Eye (tissue), 1 donor: ENCODE measurements around the gene GIGYF2.

Experiments used
- DNase-seq: peaks from one replicate; pipeline ENCODE4 v3.0.0-alpha.2; 2015

The GIGYF2 gene

DNA sequence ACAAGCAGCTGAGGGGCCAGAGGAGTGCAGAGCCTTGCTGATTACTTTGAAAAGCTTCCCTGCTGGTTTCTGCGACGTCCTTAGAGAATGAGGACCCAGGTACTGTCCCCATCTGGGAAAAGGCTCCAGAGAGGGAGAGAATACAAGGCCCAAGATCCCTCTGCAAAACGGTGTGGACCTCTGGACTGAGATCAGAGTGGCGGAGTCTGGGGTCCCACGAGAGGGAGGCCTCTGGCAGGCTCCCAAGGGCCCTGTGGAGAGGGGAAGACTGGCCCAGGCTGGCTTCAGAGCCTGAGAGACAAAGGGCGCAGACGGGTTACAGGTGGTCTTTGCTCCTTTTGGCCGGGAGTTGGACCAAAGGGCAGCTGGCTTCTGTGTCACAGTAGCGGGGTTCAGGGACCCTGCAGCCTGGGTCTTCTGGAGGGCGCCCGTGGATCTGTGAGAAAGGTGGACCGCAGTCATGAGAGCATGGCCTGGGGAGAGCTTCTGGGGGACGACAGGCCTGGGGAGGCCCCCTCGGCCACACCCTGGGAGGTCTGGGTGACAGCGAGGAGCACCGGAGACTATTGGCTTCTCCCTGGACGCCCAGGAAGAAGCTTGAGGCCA, 173.7 kb downstream of the GIGYF2 start:
- DNase-seq = no peak

DNA sequence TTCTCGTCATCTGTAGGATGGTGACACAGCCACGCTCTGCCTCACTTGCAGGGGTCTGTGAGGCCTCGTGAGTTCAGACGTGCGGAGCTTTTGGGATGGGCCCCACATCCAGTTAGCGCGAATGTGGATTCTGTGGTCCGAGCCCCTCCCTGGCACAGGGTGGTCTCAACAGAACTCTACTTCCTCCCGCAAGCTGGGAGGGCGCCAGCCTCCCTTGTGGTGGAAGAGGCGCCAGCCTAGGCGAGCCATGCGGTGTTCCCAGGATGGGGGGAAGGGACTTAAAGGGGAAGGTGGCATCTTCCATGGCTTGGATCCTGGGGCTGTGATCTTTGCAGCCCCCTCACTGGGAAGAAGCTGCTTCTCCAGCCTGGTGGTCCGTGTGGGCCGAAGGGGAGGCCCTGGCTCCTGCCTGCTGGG, 174.3 kb downstream of the GIGYF2 start:
- DNase-seq = no peak

DNA sequence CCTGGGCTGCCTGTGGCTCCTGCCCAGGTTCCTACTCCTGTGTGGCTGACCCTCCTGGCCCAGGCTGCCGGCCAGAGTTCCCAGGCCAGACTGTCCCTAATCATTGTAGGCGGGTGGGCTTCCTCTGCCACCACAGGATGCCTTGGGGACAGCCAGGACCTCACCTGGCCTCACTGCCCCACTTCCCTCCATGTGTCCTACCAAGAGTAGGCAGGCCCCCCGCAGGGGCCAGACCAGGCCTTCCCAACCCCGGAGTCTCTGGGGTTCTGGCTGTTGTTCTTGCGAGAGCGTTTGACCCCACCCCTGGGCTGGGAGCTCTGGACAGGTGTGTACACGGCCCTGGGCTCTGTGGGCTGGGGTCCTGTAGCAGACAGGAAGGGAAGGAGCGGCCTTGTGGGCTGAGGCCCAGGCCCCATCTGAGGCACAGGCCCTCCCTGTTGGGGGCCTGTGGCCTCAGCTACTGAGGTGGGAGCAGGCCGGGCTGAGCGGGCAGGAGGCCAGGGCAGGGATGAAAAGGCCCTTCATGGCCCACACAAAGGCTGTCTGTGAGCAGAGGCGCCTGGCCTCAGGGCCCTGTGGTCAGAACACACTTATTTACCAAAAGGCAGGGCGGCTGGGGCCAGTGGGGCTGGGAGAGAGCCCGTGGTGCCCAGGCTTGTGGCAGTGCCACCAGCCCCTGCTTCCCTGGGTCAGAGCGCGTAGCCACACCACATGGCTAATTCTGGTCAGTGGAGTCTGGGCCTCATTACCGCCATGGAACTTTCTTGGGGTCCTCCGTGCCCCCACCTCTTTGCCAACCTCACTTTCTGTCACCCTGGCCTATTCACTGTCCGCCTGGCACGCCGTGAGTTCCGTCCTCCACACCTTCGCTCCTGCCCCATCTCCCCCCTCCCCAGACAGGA, 175.0 kb downstream of the GIGYF2 start:
- DNase-seq = no peak

DNA sequence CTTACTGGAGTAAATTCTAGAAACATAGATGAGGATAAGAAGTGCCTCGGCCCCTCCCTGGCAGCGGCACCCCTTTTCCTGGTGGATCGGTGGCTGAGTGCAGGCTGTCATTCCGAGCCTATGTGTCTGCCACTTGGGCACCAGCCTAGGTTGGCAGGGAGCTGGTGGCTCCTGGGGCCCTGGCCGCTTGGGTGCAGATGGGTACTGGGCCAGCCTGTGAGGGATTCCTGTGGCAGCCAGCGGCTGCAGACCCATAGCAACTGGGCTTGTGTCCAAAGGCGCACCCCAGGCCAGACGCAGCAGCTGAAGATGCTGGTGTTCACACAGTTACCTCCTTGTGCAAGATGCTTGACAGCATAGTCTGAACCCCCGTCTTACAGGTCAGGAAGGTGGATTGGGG, 175.7 kb downstream of the GIGYF2 start:
- DNase-seq = no peak

DNA sequence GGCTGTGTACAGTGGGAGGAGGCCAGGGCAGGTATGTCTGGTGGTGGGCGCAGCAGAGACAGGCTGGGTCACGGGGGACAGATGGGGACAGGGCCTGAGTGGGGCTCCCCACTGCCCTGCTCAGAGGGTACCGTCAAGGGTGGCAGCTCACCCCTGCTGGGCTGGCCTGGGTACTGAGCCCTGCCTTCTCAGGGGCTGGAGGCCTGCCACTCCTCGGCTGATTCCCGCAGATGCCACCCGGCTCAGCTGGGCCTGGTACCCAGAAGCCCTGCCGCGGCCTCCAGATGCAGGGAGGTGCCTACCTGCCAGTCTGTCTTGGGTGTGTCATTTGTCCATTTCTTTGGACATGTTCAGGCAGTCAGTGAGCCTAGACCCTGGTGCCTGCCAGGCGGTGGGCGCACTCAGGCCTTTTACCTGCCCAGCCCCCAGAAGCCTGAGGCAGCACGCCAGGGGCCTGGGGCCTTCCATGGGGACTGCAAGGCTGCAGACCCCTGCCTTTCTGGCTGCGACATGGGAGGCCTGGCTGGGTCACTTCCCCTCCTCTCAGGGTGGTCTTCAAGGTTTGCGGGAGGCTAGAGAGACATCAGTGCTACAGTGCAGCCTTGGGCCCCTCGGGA, 176.3 kb downstream of the GIGYF2 start:
- DNase-seq = no peak

GRCh38 chr2:232873909-232874641, 176.9 kb downstream of the GIGYF2 start:
- no peak for DNase-seq

GRCh38 chr2:232874677-232875223, 177.6 kb downstream of the GIGYF2 start:
- DNase-seq = no peak

DNA sequence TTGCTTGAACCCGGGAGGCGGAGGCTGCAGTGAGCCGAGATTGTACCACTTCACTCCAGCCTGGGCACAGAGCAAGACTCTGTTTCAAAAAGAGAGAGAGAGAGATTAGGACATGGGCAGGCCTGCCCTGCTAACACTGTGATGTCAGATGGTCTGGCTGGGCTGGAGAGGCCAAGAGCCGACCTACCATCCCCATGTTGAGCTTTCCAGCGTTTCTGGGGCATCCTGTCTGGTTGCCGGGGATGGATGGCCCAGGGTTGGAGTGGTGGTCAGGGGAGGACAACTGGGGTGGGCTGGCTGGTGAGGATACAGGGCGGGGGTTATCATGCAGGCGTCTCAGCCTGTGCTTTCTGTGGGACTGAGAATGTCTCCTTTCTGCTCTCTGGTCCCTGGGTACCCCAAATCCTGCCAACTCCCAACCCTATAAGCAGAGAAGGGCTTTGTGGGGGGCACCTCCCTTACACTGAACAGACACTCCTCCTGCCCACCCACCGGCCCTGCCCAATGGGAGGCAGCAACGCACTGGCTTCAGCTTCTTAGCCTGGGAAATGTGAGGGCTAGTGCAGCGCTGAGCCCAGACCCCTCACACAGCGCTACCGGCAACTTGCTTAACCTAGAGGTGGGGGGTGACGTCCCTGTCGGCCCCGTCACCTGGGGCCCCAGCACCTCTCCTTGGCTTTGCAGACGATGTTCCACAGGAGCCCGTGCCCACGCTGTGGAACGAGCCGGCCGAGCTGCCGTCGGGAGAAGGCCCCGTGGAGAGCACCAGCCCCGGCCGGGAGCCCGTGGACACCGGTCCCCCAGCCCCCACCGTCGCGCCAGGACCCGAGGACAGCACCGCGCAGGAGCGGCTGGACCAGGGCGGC, 178.4 kb downstream of the GIGYF2 start:
- DNase-seq = peak; percentile 42

DNA sequence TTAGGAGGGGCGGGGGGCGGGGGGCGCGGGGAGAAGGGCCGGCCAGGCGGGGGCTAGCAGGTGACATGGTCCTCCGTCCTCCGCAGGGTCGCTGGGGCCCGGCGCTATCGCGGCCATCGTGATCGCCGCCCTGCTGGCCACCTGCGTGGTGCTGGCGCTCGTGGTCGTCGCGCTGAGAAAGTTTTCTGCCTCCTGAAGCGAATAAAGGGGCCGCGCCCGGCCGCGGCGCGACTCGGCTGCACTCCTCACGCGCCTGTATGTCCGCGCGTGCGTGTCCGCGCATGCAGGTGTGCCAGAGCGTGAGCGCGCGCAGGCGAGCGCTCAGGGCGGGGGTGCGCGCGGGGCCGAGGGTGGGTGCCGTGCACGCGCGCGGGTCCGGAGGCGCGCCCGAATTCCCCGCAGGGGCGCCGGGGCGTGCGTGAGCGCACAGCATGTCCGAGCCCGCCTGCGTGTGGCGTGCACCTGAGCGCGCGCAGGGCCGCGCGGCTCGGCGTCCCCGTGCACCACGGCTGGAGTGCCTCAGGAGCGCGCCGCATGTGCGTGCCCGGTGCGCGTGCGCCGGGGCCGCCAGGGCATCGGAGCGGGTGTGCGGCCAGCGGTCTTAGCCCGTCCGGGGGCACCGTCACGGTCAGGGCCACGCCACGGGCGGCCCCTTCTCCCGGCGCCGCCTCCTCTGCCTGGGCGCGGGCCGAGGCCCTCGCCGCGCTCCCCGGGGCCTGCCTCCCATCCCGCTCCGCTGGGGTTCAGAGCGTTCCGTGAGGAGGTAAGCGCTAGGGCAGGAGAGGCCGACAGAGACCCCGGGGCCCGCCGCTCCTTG, 179.2 kb downstream of the GIGYF2 start:
- DNase-seq = peak; percentile 67

DNA sequence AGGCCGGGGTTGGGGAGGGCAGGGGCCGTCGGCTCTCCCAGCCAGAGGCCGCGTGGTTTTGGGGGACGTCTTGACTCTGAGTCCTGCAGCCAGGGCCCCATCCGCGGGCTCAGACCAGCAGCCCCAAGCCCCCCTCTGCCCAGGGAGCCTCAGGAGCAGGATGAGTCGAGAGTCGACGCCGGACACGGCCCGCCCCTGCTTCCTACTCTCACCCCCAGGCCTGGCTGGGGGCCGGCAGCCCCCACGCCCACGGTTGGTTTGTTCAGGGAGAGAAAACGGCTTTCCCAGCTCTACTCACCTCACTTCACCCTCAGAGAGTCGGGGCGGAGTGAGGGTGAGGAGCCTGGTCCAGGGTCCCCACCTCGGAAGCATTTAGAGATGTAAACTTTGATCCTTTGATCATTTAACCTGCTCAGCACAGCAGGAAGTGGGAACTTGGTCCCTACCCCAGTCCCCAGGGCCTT, 179.9 kb downstream of the GIGYF2 start:
- DNase-seq = no peak

- DNase-seq = no peak
These were observed 180.9 kb downstream of the GIGYF2 start for GRCh38 chr2:232877940-232878511.

DNA sequence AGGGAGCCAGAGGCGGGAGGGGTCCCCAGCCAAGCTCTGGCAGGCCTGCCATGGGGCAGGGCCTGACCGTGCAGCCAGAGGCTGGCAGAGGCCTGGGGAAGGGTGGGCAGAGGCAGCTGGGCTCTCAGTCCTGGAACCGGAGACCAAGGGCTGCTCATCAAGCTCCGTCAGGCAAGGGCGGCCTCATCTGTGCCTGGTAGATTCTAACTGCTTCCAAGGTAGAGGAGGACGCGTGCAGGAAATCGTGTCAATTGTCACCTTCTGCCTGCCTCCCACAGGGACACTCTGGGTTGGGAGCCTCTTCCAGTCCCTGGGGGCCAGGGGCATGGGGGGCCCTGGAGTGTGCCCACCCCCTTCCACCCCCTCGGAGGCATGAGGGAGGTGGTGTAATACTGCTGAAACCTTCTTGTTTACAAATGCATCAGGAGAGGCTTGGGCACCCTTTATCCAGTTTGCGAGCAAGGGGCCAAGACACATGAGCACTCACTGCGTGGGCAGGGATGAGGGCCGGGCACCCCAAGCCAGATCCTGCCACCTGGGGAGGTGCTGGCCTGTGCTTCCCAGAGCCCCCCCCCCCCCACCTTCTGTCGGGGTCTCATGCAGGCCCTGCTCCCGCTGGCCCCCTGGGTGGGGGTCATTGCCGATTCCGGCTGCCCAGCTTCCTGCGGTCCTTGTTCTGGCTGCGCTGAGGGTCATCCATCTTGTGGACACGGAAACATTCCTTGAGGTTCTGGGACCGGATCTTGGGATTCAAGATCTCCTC, 181.9 kb downstream of the GIGYF2 start:
- no peak for DNase-seq

- DNase-seq = no peak
These were observed 182.7 kb downstream of the GIGYF2 start for GRCh38 chr2:232879618-232880494.

- DNase-seq = no peak
These were observed 183.7 kb downstream of the GIGYF2 start for GRCh38 chr2:232880764-232881351.

DNA sequence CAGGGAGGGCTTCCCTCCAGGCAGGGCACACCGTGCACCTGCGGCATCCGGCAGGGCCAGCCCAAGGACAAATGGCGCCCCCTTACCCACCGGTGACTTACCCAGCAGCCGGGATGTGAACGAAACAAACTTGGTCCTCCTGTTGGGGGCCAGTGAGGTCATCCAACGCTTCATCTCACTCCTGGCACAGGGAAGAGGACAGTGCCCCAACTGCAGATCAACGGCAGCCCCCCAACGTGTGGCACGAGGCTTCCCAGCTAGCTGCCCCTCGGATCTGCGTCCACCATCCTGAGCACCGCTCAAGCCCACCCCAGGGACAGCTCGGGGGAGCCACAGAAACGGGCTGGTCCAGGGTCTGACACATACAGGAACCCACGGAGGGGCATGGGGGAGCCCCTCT, 185.0 kb downstream of the GIGYF2 start:
- no peak for DNase-seq

DNA sequence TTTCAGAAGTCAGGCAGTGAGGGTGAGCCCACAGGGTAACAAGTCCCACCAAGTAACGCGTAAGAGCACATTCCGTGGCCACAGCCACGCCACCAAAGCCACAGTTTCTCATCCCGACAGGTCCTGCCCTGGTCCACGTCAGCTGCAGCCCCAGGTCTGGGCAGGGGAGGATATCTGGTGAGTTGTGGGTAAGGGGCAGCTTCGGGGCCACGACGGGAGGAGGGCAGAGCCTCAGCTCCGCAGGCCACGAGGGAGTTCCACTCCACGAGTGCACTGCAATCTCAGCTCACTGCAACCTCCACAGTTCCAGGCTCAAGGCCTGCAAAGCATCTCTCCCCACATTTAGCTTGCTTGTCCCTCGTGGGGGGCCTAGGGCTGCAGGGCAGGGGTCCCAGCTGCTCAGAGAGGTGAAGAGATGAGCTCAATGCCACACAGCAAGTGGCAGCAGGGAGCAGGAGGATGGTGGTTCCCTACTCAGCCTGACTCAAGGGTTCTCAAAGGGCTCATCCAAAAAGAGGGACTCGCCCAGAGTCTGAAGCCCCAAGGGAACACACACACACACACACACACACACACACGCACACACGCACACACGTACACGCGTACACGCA, 185.5 kb downstream of the GIGYF2 start:
- no peak for DNase-seq

GRCh38 chr2:232883116-232883721, 186.1 kb downstream of the GIGYF2 start:
- DNase-seq = no peak
